Keratinocyte (primary cell): ENCODE data around the gene RYR2. TPM values are rescaled to one million over a fixed set of nuclear protein-coding genes. Genes with fewer than 3 reads are reported as not detected.

ENCODE experiments used
- DNase-seq: peaks from one replicate; pipeline ENCODE4 v3.0.0-alpha.2; 2011; ENCODE audit warnings: low read depth, missing footprints, low spot score
- FAIRE-seq: peaks from 2 replicates; lab custom pipeline; 2011; peaks lifted over from hg19 to GRCh38; lab: Jason Lieb, UNC
- H2AFZ ChIP-seq: 2 replicates; pipeline ENCODE4 v1.6.0; 2012; ENCODE audit warnings: low read length, control low read depth, inconsistent platforms; ENCODE audit not compliant: control insufficient read depth
- H3K27ac ChIP-seq: 2 replicates; pipeline ENCODE4 v1.5.1; 2011; ENCODE audit warnings: low read length; ENCODE audit not compliant: control insufficient read depth, insufficient read depth
- H3K27me3 ChIP-seq: 3 replicates; pipeline ENCODE4 v1.6.0; 2011; ENCODE audit warnings: low read length; ENCODE audit not compliant: control insufficient read depth, insufficient read depth; ENCODE audit errors: extremely low read depth
- H3K36me3 ChIP-seq, 2 experiments: 2 replicates in 1 of 2; 3 replicates in 1 of 2; pipeline ENCODE4 v1.5.1; 2011; ENCODE audit warnings: low read length in 2 of 2, mild to moderate bottlenecking in 1 of 2; ENCODE audit not compliant: control insufficient read depth in 2 of 2, insufficient read depth in 2 of 2; ENCODE audit errors: extremely low read depth in 1 of 2
- H3K4me1 ChIP-seq: 3 replicates; pipeline ENCODE4 v1.5.1; 2011; ENCODE audit warnings: low read length; ENCODE audit not compliant: control insufficient read depth, insufficient read depth; ENCODE audit errors: extremely low read depth
- H3K4me2 ChIP-seq: 3 replicates; pipeline ENCODE4 v1.6.0; 2011; ENCODE audit warnings: low read depth, low read length; ENCODE audit not compliant: control insufficient read depth, insufficient read depth; ENCODE audit errors: extremely low read depth
- H3K4me3 ChIP-seq, 3 experiments: fragments of 200-600 bp in 1 of 3; sonication (generic) in 1 of 3; 2 replicates in 2 of 3; 3 replicates in 1 of 3; pipeline ENCODE4 v1.5.1; 2011 to 2016; ENCODE audit warnings: low read length in 3 of 3, mild to moderate bottlenecking in 3 of 3, control low read depth in 2 of 3, inconsistent platforms in 1 of 3, low read depth in 1 of 3, mixed read lengths in 1 of 3, mixed run types in 1 of 3, moderate library complexity in 1 of 3; ENCODE audit not compliant: control insufficient read depth in 2 of 3, insufficient read depth in 2 of 3; ENCODE audit errors: extremely low read depth in 1 of 3
- H3K79me2 ChIP-seq: 2 replicates; pipeline ENCODE4 v1.6.0; 2012; ENCODE audit warnings: low read length; ENCODE audit not compliant: control insufficient read depth, insufficient read depth
- H3K9ac ChIP-seq: 3 replicates; pipeline ENCODE4 v1.6.0; 2011; ENCODE audit warnings: low read length; ENCODE audit not compliant: control insufficient read depth, insufficient read depth; ENCODE audit errors: extremely low read depth
- H3K9me1 ChIP-seq: 3 replicates; pipeline ENCODE4 v1.6.0; 2011; ENCODE audit warnings: low read length; ENCODE audit not compliant: control insufficient read depth, insufficient read depth; ENCODE audit errors: extremely low read depth
- H3K9me3 ChIP-seq: 2 replicates; pipeline ENCODE4 v1.5.1; 2012; ENCODE audit warnings: low read depth, low read length; ENCODE audit not compliant: control insufficient read depth
- H4K20me1 ChIP-seq: 3 replicates; pipeline ENCODE4 v1.6.0; 2011; ENCODE audit warnings: low read length; ENCODE audit not compliant: control insufficient read depth, insufficient read depth; ENCODE audit errors: extremely low read depth
- CTCF ChIP-seq, 3 experiments: IDR thresholded peaks in 1 of 3; conservative IDR thresholded peaks in 1 of 3; optimal IDR thresholded peaks in 1 of 3; 2 replicates in 2 of 3; 3 replicates in 1 of 3; pipeline versions ENCODE3 to v1.5.1; 2011; ENCODE audit warnings: low read length in 3 of 3, mild to moderate bottlenecking in 3 of 3, moderate library complexity in 2 of 3, control low read depth in 1 of 3, inconsistent platforms in 1 of 3; ENCODE audit not compliant: insufficient read depth in 2 of 3; ENCODE audit errors: extremely low read depth in 1 of 3
- EZH2 ChIP-seq: IDR thresholded peaks from one replicate; pipeline ENCODE4 v1.6.1; 2012; ENCODE audit warnings: inconsistent platforms, mild to moderate bottlenecking, low read length, moderate library complexity
- dilution Hi-C: fragments of 300-500 bp; cut with MboI; formaldehyde crosslinking; loops from one replicate; pipeline ENCODE4 v1.7.0; 2020; ENCODE audit warnings: low sequenced_read_pairs; ENCODE audit not compliant: extremely low pct_ligation_motif_present
- polyA plus RNA-seq, 5 experiments: library from polyadenylated mRNA; depleted of rRNA in 3 of 5; stranded (reverse) in 3 of 5; stranded (forward) in 1 of 5; unstranded in 1 of 5; fragments of >200 nt; gene quantifications; 1 replicate in 1 of 5; 2 replicates in 3 of 5; 3 replicates in 1 of 5; pipeline versions ENCODE4 v1.2.1 to v1.2.3, GENCODE V29; 2011 to 2012; ENCODE audit warnings: missing spikeins in 2 of 5, low read depth in 1 of 5, low replicate concordance in 1 of 5

Gene RYR2
- polyA plus RNA-seq, 1 donor (not counting 4 experiments of a cell fraction or from before 2014, with no cell fraction given): 0.05 TPM

- Histone ChIP-seq H3K9me1 (no peaks in the 10 kb centered on the region), H3K9me3 (peaks cover 5% of the 10 kb centered on the region), H3K4me2 (no peak overlapping the region), H3K36me3 (no peaks in the 10 kb centered on the region), H3K9ac (no peak overlapping the region), H3K27me3 (no peaks in the 10 kb centered on the region), H3K27ac (no peak overlapping the region), H4K20me1 (no peaks in the 10 kb centered on the region), H3K79me2 (no peaks in the 10 kb centered on the region), H3K4me1 (no peaks in the 10 kb centered on the region), H3K4me3 (no peak overlapping the region), H2AFZ (no peak overlapping the region)
- FAIRE-seq (no peak), DNase-seq (no peak)
- dilution Hi-C loops: no loop called here
- no peak for TF ChIP-seq CTCF (optimal IDR thresholded peaks at IDR 0.05 in 1 of 3, IDR thresholded peaks at IDR 0.05 in 1 of 3, conservative IDR thresholded peaks at IDR 0.05 in 1 of 3; ENCODE audit: extremely low read depth in 1 of 3, insufficient read depth in 2 of 3, low read length in 3 of 3)
- TF ChIP-seq EZH2: no peak
Observed at GRCh38 chr1:237104096-237104495, 62.1 kb downstream of the RYR2 start.

- Histone ChIP-seq H3K36me3 (no peaks in the 10 kb centered on the region), H3K27ac (no peak overlapping the region), H4K20me1 (no peaks in the 10 kb centered on the region), H3K4me3 (no peak overlapping the region), H3K9me3 (peaks cover 5% of the 10 kb centered on the region), H3K9ac (no peak overlapping the region), H3K27me3 (no peaks in the 10 kb centered on the region), H2AFZ (no peak overlapping the region), H3K4me2 (no peak overlapping the region), H3K4me1 (no peaks in the 10 kb centered on the region), H3K79me2 (no peaks in the 10 kb centered on the region), H3K9me1 (no peaks in the 10 kb centered on the region)
- TF ChIP-seq CTCF (optimal IDR thresholded peaks at IDR 0.05 in 1 of 3, IDR thresholded peaks at IDR 0.05 in 1 of 3, conservative IDR thresholded peaks at IDR 0.05 in 1 of 3; ENCODE audit: extremely low read depth in 1 of 3, insufficient read depth in 2 of 3, low read length in 3 of 3) (no peak), EZH2 (no peak)
- DNase-seq (no peak), FAIRE-seq (no peak)
- dilution Hi-C loops: no loop called here
Observed at GRCh38 chr1:237105826-237106225, 63.8 kb downstream of the RYR2 start.
